Right hindlimb (tissue), 1 donor: ENCODE measurements around the gene TRMT2B.
"Not testable (repeated sequence)": the region's sequence is repeated elsewhere in the genome, so short reads cannot be mapped to it uniquely, and the experiment has no call there.

Experiments used
- DNase-seq: peaks from one replicate; pipeline ENCODE4 v3.0.0-alpha.2; 2018

TRMT2B gene, protein sequence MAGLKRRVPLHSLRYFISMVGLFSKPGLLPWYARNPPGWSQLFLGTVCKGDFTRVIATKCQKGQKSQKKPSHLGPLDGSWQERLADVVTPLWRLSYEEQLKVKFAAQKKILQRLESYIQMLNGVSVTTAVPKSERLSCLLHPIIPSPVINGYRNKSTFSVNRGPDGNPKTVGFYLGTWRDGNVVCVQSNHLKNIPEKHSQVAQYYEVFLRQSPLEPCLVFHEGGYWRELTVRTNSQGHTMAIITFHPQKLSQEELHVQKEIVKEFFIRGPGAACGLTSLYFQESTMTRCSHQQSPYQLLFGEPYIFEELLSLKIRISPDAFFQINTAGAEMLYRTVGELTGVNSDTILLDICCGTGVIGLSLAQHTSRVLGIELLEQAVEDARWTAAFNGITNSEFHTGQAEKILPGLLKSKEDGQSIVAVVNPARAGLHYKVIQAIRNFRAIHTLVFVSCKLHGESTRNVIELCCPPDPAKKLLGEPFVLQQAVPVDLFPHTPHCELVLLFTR

DNA sequence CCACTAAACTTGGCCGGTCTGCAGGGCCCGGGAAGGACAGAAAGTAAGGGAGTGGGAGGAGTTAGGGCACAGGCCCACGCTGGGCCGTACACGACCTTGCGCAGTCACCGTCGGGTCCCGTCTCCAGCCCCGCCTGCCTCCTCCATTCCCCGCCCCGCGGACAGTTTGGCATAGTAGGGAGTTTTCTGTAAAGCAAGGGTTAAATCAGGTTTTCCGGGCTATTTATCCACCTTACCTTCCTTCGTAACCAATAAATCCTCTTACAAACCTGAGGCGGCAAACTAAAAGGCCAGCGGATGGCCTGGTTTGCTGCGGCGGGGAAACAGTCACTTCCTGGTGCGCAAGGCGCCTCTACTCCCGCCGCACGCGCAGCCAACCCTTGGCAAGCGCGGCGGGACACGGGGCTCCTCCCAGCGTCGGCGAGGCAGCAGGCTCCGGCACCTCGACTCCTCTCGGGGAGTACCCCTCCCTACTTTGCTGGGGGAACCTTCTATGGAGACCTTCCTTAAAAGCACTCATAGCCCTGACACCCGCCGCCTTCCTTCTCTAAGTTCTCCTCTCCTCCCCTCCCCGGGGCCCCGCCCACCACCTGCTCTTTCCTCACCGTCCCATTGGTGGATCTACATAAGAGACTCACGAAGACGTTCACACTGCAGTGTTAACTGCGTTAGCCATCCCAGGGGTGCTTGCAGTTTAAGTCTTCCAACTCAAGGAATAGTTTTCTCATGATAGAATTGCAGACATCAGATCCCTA, at the start of gene TRMT2B:
TRMT2B (minus strand) TSS at position 563 of the 754 bp plus-strand sequence. CDS start 9,822 bp downstream, outside the sequence.
- DNase-seq: peak; percentile 79

DNA sequence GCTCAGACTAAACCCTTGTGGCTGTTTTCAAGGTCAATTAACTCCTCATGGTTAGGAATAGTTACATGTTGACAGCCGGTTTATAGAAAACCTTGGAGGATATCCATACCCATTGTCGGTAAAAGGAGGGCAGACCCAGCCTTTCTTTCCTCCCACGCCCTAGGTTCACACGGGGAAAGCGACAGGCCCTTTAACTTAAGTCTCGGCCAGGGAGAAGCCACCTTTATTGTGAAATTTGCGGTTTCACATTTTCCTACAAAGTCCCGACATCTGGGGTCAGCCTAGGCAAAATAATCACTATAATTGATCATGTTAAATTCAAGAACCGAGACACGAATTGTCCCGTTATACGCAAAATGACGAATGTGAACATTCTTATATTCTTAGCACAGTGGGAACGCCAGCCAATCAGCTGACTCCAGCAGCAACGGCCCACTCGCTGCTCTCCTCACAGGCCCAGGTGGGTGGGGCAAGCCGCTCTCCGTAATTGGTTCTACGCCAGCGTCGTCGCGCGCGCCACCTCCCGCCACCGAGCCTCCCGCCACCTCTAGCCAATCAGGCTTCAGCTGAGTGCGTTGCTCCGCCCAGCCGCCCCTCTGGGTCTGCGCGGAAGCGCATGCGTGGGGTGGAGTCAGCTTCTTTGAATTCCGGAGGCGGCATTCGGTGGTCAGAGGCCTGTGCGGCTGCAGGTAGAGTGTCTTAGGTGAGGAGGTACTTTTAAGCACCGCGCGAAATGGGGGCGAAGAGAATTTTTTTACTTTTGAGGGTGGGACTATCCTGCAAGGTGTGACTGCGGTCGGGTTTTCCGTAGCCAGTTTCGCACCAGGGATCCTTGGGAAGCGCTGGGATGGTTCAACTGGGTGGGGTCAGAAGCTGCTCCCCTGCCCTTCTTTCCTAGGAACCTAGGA, 45.9 kb upstream of the TRMT2B start, which contains the start of gene CENPI:
CENPI (plus strand) TSS at position 659 of the 908 bp plus-strand sequence. CDS start 2,867 bp downstream, outside the sequence.
- peak; percentile 96 for DNase-seq

DNA sequence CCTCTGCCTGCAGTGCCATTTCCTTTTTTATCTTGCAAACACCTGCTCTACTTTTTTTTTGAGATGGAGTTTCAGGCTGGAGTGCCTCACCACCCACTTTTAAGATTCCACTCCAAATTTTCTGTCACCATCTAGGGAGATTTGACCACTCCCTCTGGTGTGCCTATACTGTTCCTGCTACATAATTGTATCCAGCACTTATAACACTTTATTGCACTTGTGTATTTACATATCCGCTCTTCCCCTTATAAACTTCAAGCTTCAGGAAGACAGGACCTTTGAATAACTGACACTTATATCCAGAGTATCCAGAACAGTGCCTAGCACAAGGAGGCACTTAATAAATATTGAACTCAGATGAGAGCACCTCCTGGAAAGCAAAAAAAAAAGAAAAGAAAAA, 39.9 kb upstream of the TRMT2B start:
- no peak for DNase-seq

DNA sequence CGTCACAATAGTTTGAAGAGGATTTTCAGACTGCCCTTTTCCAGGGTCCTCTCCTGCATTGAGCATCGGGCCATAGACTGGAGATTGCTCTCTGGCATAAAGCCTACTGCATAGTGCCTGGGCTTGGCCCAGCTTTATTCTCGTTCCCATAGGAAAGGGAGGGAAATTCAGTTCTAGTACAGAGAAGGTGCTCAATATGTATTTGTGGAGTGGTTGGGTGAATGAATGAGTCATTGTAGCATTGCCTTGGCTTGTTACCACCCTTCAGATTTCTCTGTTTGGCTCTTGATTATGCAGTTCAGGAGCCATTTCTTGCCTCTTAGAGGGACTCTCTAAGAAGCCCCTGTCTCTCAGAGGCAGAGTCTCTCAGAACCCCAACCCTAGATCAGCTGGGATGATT, 29.3 kb upstream of the TRMT2B start:
- no peak for DNase-seq

DNA sequence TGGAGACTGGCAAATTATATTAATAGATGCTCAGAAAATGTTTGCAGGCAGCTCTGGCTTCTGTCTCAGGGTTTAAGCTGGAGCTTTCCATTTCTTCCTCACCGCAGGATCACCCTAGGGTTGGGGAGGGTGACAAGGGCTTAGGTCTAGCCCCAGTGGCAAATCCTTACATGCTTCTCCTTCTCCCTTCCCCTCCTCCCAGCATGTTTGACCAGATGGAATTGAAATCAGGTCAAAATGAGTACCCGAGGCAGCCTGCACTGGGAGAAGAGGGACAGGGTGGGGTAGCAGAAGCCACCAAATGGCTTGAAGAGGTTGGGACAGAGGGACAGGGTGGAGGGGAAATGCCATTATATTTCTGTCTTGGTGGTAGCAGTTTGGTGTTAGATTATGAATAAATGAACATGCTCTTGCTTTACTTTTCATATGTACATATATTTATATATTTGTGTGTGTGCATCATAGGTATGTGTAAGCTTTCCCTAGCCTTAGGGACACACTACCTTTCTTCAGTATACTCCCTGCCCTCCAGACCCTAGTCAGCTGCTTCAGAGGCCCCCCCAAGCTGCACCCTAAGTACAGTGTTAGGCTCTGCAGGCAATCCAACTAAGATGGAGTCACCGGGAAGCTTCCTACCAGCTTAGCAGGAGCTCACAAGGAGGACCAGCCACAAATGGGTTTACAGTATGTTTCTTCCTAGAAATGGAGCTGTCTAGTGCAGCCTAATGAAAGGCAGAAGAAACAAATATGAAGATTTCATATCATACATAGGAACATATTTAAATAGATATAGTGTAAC, 28.6 kb upstream of the TRMT2B start:
- DNase-seq: no peak

DNA sequence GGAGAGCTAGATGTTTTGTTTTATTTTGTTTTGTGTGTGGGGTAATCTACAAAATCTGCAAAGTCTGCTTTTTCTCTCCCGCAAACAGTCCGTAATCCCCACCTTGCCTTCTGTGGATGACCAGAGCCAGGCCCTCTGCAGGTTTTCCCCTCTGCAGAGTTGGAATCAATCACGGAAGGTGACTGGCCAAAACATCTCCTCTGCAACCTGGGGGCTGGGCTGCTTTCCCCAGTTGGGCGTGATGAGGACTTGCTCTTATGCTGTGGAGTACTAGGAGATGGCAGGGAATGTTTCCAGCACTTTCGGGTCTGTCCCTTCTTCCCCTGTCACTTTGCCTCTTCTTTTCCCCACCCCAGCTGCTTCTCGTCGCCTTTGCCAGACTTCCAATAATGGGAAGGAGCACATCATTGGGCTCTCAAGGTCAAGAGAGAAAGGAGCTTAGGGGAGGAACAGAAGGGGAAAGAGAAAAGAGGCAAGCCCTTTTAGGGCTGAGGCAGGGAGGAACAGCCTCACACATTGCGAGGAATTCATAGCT, 27.9 kb upstream of the TRMT2B start:
- DNase-seq: no peak

DNA sequence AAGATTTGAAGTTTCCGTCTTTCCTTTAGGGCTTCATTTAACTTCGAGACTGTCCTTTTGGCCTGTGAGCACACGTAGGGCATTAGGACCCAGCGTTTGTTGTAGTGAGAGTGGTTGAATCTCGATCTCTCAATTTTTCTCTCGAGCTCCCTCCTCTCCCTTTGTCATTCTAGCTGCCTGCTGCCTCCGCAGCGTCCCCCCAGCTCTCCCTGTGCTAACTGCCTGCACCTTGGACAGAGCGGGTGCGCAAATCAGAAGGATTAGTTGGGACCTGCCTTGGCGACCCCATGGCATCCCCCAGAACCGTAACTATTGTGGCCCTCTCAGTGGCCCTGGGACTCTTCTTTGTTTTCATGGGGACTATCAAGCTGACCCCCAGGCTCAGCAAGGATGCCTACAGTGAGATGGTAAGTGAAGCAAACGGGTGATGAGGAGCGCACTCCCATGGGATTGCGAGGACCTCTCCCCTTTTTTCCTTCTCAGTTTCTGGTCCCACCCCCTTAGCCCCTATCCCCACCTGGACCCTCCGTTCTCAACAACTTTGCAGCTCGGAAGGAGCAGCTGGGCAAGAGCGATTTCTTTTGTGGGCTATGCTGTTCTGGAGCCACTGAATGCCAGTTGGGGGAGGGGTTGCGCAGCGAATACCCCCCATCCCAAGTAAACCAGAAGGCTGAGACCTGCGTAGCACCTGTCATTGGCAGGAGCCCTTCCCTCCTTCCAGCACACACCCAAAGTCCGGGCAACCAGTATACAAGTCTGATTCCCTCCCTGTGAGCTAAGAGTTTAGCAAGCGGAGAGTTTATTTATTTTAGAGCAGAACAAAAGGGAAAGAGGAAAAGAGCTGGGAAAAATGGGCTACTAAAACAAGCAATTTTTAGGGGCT, 27.0 kb upstream of the TRMT2B start, which contains the start of gene TMEM35A:
TMEM35A (plus strand) TSS at position 164 of the 883 bp plus-strand sequence; CDS start at position 288, 124 bp downstream.
- DNase-seq: peak; percentile 24

DNA sequence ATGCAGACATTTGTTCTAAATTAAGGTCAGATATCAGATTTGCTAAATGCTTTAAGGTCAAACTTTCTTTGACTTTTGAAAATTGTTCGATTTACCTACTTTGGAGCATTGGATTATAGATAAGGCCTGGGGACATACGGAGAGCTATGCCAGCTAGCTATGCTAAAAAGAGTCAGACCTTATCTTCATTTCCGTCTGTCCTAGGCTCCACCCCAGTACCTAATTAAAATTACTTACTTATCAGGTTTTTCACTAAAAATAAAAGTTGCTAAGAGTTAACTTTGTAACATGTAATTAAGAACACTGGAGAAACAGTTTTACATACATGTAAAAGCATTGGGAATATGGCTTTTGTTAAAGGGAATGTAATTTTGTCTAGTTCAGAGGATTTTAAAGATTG, 19.7 kb upstream of the TRMT2B start:
- no peak for DNase-seq

DNA sequence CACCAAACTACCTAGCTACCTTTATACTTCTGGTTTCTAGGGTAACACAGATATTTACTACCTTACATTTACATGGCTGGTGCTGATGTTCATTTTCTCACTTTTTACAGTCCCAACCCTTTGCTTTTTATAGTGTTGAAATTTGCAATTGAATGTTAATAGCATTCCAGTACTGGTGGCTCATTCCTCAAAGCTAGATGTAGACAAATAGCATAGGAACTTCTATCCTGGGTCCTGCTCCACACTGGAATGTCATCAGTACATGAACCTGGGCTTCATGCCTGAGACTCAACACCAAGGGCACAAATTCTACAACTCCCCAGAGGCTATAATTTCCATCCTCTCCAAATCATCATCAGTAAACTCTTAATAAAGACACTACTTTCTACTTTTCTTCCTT, 10.3 kb upstream of the TRMT2B start:
- no peak for DNase-seq

DNA sequence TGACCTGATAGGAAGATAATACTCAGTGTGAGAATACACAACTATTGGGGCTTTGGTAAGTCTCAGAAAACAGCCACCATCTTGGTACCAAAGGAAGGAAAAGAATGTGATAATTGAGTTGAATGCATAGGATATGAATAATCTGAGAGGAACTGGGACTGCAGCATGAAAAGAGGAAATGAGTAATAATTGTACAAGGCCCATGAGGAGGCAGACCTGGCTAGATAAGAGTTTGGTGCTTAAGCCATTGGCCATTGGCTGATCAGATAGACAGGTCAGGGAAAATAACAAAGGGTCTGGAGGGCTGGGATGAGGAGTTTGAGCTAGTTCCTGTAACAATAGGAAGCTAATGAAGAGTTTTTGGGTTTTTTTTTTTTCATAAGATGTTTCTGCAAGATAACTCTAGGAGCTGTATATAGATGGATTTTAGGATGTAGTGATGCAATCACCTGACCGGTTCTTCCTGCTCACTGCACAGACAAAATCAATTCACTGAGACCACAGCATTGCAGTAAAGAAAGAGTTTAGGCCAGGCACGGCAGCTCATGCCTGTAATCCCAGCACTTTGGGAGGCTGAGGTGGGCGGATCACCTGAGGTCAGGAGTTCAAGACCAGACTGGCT, 5.3 kb upstream of the TRMT2B start:
- DNase-seq: no peak

DNA sequence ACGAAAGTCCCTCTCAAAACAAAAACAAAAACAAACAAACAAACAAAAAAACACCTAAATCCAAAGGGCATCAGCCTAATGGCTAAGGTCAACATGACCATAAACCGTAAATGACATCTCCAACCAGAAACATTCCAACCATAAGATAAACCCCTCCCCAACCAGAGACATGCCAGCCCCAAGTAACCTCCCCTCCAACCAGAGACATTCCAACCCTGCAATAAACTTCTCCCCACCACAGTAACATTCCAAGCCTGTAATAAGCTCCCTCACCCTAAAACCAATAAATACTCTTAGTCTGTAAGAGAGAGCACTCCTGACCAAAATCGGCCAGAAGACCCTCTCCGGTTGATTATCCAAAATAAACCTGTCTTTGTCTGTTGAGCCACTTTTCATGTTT, 4.6 kb upstream of the TRMT2B start:
- not testable (repeated sequence) for DNase-seq

DNA sequence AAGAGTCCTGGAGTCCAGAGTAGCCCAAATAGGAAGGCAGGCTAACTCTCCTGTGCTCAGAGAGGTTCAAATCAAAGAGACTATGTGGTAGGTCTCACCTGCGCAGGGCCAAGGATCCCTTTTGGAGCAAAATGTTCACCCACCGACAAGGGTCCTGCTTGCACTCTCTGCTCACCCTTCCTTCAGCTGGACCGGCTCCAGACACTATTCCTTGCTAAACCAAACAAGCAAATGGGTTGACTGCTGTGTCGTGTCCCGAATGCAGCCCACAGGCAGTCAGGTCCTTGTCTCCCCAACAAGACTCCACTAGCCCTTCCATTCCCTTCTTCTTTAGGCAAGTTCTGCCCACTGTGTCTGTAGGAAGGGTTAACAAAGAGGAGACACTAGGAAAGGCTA, 760 bp downstream of the TRMT2B start:
- DNase-seq: no peak

DNA sequence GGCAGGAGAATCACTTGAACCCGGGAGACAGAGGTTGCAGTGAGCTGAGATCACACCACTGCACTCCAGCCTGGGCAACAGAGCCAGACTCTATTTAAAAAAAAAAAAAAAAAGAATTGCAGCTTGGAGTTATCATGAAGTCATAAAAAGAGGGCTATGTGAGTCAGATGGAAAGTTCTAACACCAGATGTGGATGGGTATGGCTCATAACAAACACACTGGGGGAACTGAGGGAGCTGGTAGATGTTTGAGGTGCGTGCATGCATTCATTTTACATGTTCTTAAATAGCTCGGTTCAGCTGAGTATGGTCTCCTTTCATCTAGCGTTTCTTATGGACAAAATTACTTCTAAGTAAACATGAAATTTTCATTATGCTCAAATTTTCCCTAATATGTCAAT, 11.7 kb downstream of the TRMT2B start:
- no peak for DNase-seq

DNA sequence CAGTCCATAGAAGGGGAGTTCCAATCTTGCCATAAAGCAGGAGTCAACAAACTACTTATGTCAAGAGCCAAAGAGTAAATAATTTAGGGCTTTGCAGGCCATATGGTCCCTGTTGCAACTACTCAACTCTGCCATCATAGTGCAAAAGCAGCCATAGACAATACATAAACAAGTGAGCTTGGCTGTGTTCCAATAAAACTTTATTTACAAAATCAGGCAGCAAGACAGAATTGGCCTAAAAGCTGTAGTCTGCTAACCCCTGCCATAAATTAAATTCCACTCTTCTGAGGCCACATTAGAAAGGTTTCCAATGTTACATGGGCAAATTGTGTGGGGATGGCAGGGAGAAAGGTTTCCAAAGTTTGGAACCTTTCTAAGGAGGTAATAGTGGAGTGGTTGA, 14.7 kb downstream of the TRMT2B start:
- no peak for DNase-seq

DNA sequence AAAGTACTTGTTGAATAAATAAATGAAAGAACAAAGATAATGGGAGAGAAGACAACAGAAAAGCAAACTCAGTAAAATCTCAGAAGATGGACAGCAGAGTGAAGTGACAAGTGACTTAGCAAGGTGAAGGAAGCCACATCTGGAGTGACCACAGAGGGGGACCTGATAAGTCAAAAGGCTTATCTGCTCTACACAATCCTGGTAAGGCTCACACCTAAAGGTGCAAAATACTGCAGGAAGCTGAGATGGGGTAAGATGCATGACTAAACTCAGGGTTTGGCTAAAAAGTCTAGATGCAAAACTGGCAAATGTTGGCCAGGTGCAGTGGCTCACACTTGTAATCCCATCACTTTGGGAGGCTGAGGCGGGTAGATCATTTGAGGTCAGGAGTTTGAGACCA, 22.2 kb downstream of the TRMT2B start:
- no peak for DNase-seq

DNA sequence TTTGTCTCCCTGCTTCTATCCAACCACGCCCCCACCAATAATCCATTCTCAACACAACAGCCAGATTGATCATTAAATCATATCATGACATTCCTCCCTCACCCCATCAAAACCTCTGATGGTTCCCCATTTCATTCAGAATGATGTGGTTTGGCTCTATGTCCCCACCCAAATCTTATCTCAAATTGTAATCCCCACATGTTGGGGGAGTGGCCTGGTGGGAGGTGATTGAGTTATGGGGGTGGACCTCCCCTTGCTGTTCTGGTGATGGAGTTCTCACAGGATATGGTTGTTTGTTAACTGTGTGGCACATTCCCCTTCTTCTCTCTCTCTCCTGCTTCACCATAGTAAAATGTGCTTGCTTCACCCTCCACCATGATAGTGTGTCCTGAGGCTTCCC, 23.3 kb downstream of the TRMT2B start:
- no peak for DNase-seq

DNA sequence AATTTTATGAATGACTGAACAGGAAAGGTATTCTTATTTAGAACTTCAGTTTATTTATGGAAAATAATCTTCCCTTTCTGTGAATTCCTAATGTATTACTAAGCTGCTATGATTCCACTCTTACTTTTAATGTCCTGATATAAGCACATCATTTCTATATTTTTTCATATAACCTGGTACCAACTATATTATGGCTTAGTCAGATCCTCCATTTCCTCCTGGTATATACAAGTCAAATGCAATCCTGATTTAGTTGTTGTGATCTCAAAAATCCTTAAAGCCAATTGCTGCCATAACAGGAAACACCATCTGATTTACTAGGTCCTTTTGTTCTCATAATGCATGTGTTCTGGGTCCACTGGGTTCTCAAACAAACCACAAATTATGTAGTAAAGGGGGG, 26.8 kb downstream of the TRMT2B start:
- no peak for DNase-seq

DNA sequence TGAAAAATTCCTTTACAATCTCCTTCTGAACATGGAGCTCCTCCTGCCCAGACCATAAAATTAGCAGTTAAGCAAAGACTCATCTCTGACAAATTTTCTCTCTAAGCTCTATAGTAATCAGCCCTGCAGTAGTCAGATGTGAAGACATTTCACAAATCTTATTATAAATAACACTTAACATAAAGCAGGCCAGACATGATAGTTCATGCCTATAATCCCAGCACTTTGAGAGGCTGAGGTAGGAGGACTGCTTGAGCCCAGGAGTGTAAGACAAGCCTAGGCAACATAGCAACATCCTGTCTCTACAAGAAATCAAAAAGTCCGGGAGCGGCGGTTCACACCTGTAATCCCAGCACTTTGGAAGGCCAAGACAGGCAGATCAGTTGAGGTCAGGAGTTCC, 29.9 kb downstream of the TRMT2B start:
- no peak for DNase-seq

DNA sequence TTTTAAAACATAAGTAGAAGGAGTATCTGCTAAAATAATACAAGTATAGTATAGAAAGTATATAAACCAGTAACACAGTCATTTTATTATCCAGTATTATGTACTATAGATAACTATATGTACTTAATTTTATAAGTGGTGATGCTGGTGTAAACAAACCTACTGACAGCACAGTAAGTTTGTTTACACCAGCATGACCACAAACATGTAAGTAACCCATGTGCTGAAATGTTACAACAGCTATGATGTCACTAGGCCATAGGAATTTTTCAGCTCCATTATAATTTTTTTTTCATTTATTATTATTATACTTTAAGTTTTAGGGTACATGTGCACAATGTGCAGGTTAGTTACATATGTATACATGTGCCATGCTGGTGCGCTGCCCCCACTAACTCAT, 39.9 kb downstream of the TRMT2B start:
- DNase-seq: not testable (repeated sequence)

DNA sequence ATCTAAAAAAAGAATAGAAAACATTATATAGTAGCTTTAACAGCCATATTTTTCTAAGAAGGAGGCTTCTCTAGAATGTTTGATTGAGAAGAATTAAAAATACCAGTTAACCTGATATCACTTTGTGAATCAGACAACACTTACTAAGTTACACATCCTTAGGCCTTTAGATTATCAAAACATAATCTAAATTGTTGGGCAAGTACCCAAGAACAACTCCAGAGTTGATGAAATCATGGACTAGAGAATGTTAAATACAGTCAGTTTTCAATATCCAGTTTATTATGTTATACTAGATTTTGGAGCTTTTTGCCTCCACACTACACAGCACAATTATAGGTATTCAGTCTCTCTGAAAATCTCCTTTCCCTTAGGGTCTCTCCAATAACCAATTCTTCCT, 42.8 kb downstream of the TRMT2B start:
- DNase-seq: no peak
